K562 (cell line): Measurements from ENCODE around the gene SP100.

Experiments used
- CHD2 ChIP-seq: IDR thresholded peaks from 2 replicates; pipeline ENCODE4 v1.6.1; 2011; ENCODE audit warnings: low read depth, low read length
- CHD4 ChIP-seq: fragments of 200-600 bp; sonication (generic); IDR thresholded peaks from 3 replicates; pipeline ENCODE4 v1.6.1; 2012; ENCODE audit warnings: low read depth, mild to moderate bottlenecking, mixed read lengths, low read length, inconsistent platforms; ENCODE audit not compliant: insufficient read depth, insufficient replicate concordance, poor library complexity, severe bottlenecking
- ETS2 ChIP-seq: IDR thresholded peaks from 2 replicates; pipeline ENCODE4 v1.6.1; 2016; ENCODE audit warnings: borderline replicate concordance, missing genetic modification characterization, mild to moderate bottlenecking, moderate library complexity, missing compliant biosample characterization; ENCODE audit not compliant: poor library complexity, severe bottlenecking
- PATZ1 ChIP-seq: fragments of 250-450 bp; sonication (Bioruptor Pico); IDR thresholded peaks from 2 replicates; pipeline ENCODE4 v1.5.0; 2020; ENCODE audit warnings: mild to moderate bottlenecking, borderline replicate concordance
- POLR2A ChIP-seq: fragments of 450-650 bp; conservative IDR thresholded peaks from 2 replicates; pipeline ENCODE4 v1.6.1; 2016
- ZNF318 ChIP-seq, 2 experiments: fragments of 450-650 bp; IDR thresholded peaks; 2 replicates each; pipeline ENCODE4 v1.6.1; 2016; ENCODE audit warnings: mild to moderate bottlenecking in 2 of 2, borderline replicate concordance in 1 of 2, low read depth in 1 of 2, moderate library complexity in 1 of 2

DNA sequence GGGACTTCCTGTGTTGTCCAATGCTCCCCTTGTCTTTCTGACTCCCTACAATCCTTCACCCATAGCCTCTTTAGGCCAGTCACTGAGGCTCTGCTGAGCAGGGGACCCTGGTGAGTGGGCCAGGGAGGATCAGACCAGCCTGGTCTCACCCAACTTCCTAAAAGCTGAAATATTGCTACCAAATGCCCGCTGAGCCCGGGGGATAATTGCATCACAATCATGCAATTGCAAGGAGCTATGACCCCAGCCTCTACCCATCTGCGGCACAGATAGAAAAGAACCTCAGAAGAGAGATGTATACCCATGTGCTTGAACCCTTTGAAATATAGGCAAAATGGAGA is 3.7 kb upstream of the SP100 start:
- TF ChIP-seq CHD4 (no peak), CHD2 (no peak), PATZ1 (CRISPR knock-in tag) (no peak), ETS2 (no peak), ZNF318 (IDR thresholded peaks at IDR 0.05; ENCODE audit: borderline replicate concordance in 1 of 2, low read depth in 1 of 2) (no peak), POLR2A (no peak)
